ENCODE data around the gene ADAMTS4. TPM values are rescaled to one million over a fixed set of nuclear protein-coding genes. Genes with fewer than 3 reads are reported as not detected.

ADAMTS4 gene
- total and polyA plus RNA-seq, 9 of the 15 experiments (the other 6 are each of a cell fraction or from before 2014, with no cell fraction given) = 0.07 to 3.7 (median 0.41) TPM

DNA sequence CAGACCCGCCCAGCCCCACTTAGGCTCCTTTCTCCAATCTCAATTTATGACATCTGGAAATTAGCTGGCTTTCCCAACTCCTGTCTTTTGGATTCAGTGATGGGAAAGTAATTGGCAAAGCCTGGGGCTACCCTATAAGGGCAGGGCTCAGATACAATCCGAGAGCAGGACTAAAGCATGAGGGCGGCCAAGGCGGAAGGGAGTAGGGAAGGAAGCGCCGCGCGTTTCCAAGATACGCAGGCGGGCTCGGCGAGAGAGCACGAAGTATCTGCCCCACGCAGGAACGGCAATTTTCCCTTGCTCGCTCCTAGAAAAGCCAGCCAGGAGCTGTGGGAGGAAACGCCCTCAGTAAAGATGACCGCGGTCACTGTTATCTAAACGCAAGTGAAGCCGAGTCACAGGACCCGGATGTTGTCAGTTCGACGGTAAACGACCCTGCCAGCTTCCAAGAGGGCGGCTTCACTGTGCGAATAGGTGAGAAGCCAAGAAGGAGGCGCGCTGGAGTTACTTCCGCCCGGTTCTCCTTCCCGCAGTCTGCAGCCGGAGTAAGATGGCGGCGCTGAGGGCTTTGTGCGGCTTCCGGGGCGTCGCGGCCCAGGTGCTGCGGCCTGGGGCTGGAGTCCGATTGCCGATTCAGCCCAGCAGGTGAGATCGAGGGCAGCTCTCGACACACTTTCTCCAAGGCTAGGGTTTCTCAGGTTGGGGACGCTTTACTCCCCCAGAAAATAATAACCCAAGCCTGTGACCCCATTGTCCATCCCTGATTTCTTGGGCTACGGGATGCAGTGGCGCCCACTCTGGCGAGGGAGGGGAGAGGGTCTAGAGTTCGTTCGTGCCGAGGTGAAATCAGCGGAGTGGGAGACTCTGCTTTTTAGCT, 3.2 kb upstream of the ADAMTS4 start, which contains the start of gene NDUFS2 (continued):
- TF ChIP-seq ZSCAN29 (IDR thresholded peaks at IDR 0.05) (no peak), ZNF584 (CRISPR knock-in tag; IDR thresholded peaks at IDR 0.05; ENCODE audit: low read depth) (no peak), RAD21 (CRISPR knock-in tag; conservative IDR thresholded peaks at IDR 0.05 in 1 of 2, IDR thresholded peaks at IDR 0.05 in 1 of 2) (peak in 1 of 2 experiments; percentile 20; a peak in 1 of 4 replicates), ZZZ3 (IDR thresholded peaks at IDR 0.05) (no peak), IRF2 (CRISPR knock-in tag; IDR thresholded peaks at IDR 0.05) (no peak), ETV6 (IDR thresholded peaks at IDR 0.05; ENCODE audit: borderline replicate concordance in 1 of 2, low read depth in 2 of 2, low read length in 1 of 2) (0 out of 4 replicates have a peak, but pooled peaks of 1 of the 2 experiments have one; percentile 13), ETV6 (CRISPR knock-in tag; IDR thresholded peaks at IDR 0.05; ENCODE audit: borderline replicate concordance) (no peak), ZNF778 (CRISPR knock-in tag; IDR thresholded peaks at IDR 0.05) (no peak), FOSL1 (tag; conservative IDR thresholded peaks at IDR 0.05) (0 out of 2 replicates have a peak, but pooled peaks have one; percentile 20), ASH1L (IDR thresholded peaks at IDR 0.05; ENCODE audit: borderline replicate concordance, low read depth, partially characterized antibody) (peak; percentile 56), RFX7 (CRISPR knock-in tag; IDR thresholded peaks at IDR 0.05) (no peak), NBN (IDR thresholded peaks at IDR 0.05; ENCODE audit: low read depth) (peak; percentile 42; the same call in 1 of the 2 replicates), MCM2 (IDR thresholded peaks at IDR 0.05; ENCODE audit: low read depth) (no peak), ZNF197 (CRISPR knock-in tag; IDR thresholded peaks at IDR 0.05; ENCODE audit: low read depth) (peak; percentile 82), HDAC2 (IDR thresholded peaks at IDR 0.05) (peak; percentile 68), NCOR1 (IDR thresholded peaks at IDR 0.05) (no peak), HNRNPL (IDR thresholded peaks at IDR 0.05; ENCODE audit: low read depth, low read length) (no peak), HNRNPK (IDR thresholded peaks at IDR 0.05; ENCODE audit: low read depth, low read length, poor library complexity, severe bottlenecking) (no peak)
- TF ChIP-seq, protein P1, sequence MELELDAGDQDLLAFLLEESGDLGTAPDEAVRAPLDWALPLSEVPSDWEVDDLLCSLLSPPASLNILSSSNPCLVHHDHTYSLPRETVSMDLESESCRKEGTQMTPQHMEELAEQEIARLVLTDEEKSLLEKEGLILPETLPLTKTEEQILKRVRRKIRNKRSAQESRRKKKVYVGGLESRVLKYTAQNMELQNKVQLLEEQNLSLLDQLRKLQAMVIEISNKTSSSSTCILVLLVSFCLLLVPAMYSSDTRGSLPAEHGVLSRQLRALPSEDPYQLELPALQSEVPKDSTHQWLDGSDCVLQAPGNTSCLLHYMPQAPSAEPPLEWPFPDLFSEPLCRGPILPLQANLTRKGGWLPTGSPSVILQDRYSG (tag; conservative IDR thresholded peaks at IDR 0.05; ENCODE audit: low read depth) = 0 out of 2 replicates have a peak, but pooled peaks have one; percentile 44
- TF ChIP-seq, protein P2, sequence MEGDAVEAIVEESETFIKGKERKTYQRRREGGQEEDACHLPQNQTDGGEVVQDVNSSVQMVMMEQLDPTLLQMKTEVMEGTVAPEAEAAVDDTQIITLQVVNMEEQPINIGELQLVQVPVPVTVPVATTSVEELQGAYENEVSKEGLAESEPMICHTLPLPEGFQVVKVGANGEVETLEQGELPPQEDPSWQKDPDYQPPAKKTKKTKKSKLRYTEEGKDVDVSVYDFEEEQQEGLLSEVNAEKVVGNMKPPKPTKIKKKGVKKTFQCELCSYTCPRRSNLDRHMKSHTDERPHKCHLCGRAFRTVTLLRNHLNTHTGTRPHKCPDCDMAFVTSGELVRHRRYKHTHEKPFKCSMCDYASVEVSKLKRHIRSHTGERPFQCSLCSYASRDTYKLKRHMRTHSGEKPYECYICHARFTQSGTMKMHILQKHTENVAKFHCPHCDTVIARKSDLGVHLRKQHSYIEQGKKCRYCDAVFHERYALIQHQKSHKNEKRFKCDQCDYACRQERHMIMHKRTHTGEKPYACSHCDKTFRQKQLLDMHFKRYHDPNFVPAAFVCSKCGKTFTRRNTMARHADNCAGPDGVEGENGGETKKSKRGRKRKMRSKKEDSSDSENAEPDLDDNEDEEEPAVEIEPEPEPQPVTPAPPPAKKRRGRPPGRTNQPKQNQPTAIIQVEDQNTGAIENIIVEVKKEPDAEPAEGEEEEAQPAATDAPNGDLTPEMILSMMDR (IDR thresholded peaks at IDR 0.05 in 2 of 3, conservative IDR thresholded peaks at IDR 0.05 in 1 of 3; ENCODE audit: insufficient read depth in 2 of 3, low read depth in 1 of 3, low read length in 3 of 3) = peak in 1 of 3 experiments; percentile 35; a peak in 2 of 6 replicates
- TF ChIP-seq, protein P3, sequence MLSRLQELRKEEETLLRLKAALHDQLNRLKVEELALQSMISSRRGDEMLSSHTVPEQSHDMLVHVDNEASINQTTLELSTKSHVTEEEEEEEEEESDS (CRISPR knock-in tag; IDR thresholded peaks at IDR 0.05) = no peak
- TF ChIP-seq, protein P4, sequence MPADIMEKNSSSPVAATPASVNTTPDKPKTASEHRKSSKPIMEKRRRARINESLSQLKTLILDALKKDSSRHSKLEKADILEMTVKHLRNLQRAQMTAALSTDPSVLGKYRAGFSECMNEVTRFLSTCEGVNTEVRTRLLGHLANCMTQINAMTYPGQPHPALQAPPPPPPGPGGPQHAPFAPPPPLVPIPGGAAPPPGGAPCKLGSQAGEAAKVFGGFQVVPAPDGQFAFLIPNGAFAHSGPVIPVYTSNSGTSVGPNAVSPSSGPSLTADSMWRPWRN (IDR thresholded peaks at IDR 0.05; ENCODE audit: low read depth) = no peak
- TF ChIP-seq, protein P5, sequence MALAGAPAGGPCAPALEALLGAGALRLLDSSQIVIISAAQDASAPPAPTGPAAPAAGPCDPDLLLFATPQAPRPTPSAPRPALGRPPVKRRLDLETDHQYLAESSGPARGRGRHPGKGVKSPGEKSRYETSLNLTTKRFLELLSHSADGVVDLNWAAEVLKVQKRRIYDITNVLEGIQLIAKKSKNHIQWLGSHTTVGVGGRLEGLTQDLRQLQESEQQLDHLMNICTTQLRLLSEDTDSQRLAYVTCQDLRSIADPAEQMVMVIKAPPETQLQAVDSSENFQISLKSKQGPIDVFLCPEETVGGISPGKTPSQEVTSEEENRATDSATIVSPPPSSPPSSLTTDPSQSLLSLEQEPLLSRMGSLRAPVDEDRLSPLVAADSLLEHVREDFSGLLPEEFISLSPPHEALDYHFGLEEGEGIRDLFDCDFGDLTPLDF (CRISPR knock-in tag; IDR thresholded peaks at IDR 0.05) = 0 out of 2 replicates have a peak, but pooled peaks have one; percentile 4
